WTC11 (cell line): ENCODE measurements around the gene STAT6. TPM values are rescaled to one million over a fixed set of nuclear protein-coding genes. Genes with fewer than 3 reads are reported as not detected.

Experiments
- ATAC-seq: fragments of 200-7000 bp; cut with Tn5 transposase; 2 replicates; pipeline ENCODE4 v1.10.0; 2021; ENCODE audit warnings: mild to moderate bottlenecking, moderate library complexity
- CTCF ChIA-PET: fragments of 300-600 bp; sonication (Branson Sonifier 250); formaldehyde crosslinking; loops from one replicate; lab custom pipeline; 2021; ENCODE audit warnings: antibody characterized with exemption; lab: Charles Lee
- POLR2A ChIA-PET: fragments of 350-600 bp; sonication (Branson Sonifier 250); formaldehyde crosslinking; loops from one replicate; lab custom pipeline; 2021; ENCODE audit warnings: antibody characterized with exemption; lab: Charles Lee
- DNase-seq: peaks from one replicate; pipeline ENCODE4 v3.0.0; 2021; ENCODE audit warnings: low spot score
- H3K27ac Mint-ChIP-seq: 2 replicates; pipeline ENCODE4 v1.8.0; 2021; ENCODE audit warnings: mixed read lengths
- H3K27me3 Mint-ChIP-seq: 2 replicates; pipeline ENCODE4 v1.8.0; 2021; ENCODE audit warnings: low read depth, mild to moderate bottlenecking, moderate library complexity, mixed read lengths
- H3K36me3 Mint-ChIP-seq: 2 replicates; pipeline ENCODE4 v1.8.0; 2021; ENCODE audit warnings: mixed read lengths
- H3K4me1 Mint-ChIP-seq: 2 replicates; pipeline ENCODE4 v1.8.0; 2022; ENCODE audit warnings: mixed read lengths
- H3K4me3 Mint-ChIP-seq: 2 replicates; pipeline ENCODE4 v1.8.0; 2021; ENCODE audit warnings: mild to moderate bottlenecking, moderate library complexity, mixed read lengths
- H3K9me3 Mint-ChIP-seq: 2 replicates; pipeline ENCODE4 v1.8.0; 2021; ENCODE audit warnings: mixed read lengths
- E2F5 ChIP-seq: sonication (generic); formaldehyde crosslinking; IDR thresholded peaks from 2 replicates; pipeline ENCODE4 v1.8.1; 2022; ENCODE audit warnings: mild to moderate bottlenecking, moderate library complexity, missing genetic modification reagents
- ELF4 ChIP-seq: sonication (generic); formaldehyde crosslinking; IDR thresholded peaks from 2 replicates; pipeline ENCODE4 v1.8.1; 2022; ENCODE audit warnings: low read depth, mild to moderate bottlenecking, moderate library complexity, missing genetic modification reagents
- ESRRA ChIP-seq: sonication (generic); formaldehyde crosslinking; IDR thresholded peaks from 2 replicates; pipeline ENCODE4 v1.8.1; 2022; ENCODE audit warnings: mild to moderate bottlenecking, missing genetic modification reagents, borderline replicate concordance
- FOXP1 ChIP-seq: sonication (generic); formaldehyde crosslinking; IDR thresholded peaks from 2 replicates; pipeline ENCODE4 v1.8.0; 2022; ENCODE audit warnings: missing genetic modification reagents, mild to moderate bottlenecking, moderate library complexity, borderline replicate concordance
- NR3C1 ChIP-seq: sonication (generic); formaldehyde crosslinking; conservative IDR thresholded peaks from 2 replicates; pipeline ENCODE4 v1.8.1; 2023; ENCODE audit warnings: low read depth, mild to moderate bottlenecking, missing genetic modification reagents
- ZBTB21 ChIP-seq: sonication (generic); formaldehyde crosslinking; IDR thresholded peaks from 2 replicates; pipeline ENCODE4 v1.8.1; 2023; ENCODE audit warnings: mild to moderate bottlenecking, missing genetic modification reagents, borderline replicate concordance
- ZNF423 ChIP-seq: fragments of 250-450 bp; sonication (Bioruptor Pico); IDR thresholded peaks from 2 replicates; pipeline ENCODE4 v2.1.2; 2022; ENCODE audit warnings: mild to moderate bottlenecking, moderate library complexity
- ZNF425 ChIP-seq: fragments of 250-450 bp; sonication (Bioruptor Pico); conservative IDR thresholded peaks from 2 replicates; pipeline ENCODE4 v1.9.0; 2021; ENCODE audit warnings: mild to moderate bottlenecking
- ZNF671 ChIP-seq: fragments of 250-450 bp; sonication (Bioruptor Pico); IDR thresholded peaks from 2 replicates; pipeline ENCODE4 v1.8.0; 2021; ENCODE audit warnings: mild to moderate bottlenecking
- ZSCAN18 ChIP-seq: fragments of 250-450 bp; sonication (Bioruptor Pico); IDR thresholded peaks from 2 replicates; pipeline ENCODE4 v2.1.2; 2022; ENCODE audit warnings: mild to moderate bottlenecking, moderate library complexity
- total RNA-seq: library from RNA; stranded (reverse); gene quantifications from 3 replicates; pipeline ENCODE4 v1.2.3, GENCODE V29; 2021
- TF ChIP-seq, protein P1 (sequence below): sonication (generic); formaldehyde crosslinking; IDR thresholded peaks from 2 replicates; pipeline ENCODE4 v1.8.1; 2023; ENCODE audit warnings: mild to moderate bottlenecking, missing genetic modification reagents, moderate library complexity
- TF ChIP-seq, protein P2 (sequence below): sonication (generic); formaldehyde crosslinking; IDR thresholded peaks from 2 replicates; pipeline ENCODE4 v1.8.0; 2023; ENCODE audit warnings: missing genetic modification reagents, mild to moderate bottlenecking, borderline replicate concordance

Gene STAT6
- total RNA-seq, 1 experiment from 2014 or later = 47.0 TPM

- TF ChIP-seq ESRRA (CRISPR knock-in tag) = no peak
- no peak for TF ChIP-seq ZBTB21 (CRISPR knock-in tag)
Measured at GRCh38 chr12:57154804-57155434, 43.8 kb upstream of the STAT6 start (continued).

- Mint-ChIP-seq H3K27me3 (no peaks in the 10 kb centered on the region), H3K9me3 (no peaks in the 10 kb centered on the region), H3K27ac (no peak overlapping the region), H3K4me1 (peaks cover 4% of the 10 kb centered on the region; the same call in 1 of the 2 replicates), H3K4me3 (no peak overlapping the region), H3K36me3 (peaks cover 54% of the 10 kb centered on the region)
- TF ChIP-seq FOXP1 (CRISPR knock-in tag) (no peak), ZNF423 (CRISPR knock-in tag) (no peak), ZSCAN18 (CRISPR knock-in tag) (no peak), NR3C1 (CRISPR knock-in tag) (no peak), ZNF671 (no peak), E2F5 (CRISPR knock-in tag) (no peak), ZNF425 (CRISPR knock-in tag) (no peak), ELF4 (CRISPR knock-in tag) (no peak)
- TF ChIP-seq, protein P1, sequence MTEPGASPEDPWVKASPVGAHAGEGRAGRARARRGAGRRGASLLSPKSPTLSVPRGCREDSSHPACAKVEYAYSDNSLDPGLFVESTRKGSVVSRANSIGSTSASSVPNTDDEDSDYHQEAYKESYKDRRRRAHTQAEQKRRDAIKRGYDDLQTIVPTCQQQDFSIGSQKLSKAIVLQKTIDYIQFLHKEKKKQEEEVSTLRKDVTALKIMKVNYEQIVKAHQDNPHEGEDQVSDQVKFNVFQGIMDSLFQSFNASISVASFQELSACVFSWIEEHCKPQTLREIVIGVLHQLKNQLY (CRISPR knock-in tag) = no peak
- TF ChIP-seq, protein P2, sequence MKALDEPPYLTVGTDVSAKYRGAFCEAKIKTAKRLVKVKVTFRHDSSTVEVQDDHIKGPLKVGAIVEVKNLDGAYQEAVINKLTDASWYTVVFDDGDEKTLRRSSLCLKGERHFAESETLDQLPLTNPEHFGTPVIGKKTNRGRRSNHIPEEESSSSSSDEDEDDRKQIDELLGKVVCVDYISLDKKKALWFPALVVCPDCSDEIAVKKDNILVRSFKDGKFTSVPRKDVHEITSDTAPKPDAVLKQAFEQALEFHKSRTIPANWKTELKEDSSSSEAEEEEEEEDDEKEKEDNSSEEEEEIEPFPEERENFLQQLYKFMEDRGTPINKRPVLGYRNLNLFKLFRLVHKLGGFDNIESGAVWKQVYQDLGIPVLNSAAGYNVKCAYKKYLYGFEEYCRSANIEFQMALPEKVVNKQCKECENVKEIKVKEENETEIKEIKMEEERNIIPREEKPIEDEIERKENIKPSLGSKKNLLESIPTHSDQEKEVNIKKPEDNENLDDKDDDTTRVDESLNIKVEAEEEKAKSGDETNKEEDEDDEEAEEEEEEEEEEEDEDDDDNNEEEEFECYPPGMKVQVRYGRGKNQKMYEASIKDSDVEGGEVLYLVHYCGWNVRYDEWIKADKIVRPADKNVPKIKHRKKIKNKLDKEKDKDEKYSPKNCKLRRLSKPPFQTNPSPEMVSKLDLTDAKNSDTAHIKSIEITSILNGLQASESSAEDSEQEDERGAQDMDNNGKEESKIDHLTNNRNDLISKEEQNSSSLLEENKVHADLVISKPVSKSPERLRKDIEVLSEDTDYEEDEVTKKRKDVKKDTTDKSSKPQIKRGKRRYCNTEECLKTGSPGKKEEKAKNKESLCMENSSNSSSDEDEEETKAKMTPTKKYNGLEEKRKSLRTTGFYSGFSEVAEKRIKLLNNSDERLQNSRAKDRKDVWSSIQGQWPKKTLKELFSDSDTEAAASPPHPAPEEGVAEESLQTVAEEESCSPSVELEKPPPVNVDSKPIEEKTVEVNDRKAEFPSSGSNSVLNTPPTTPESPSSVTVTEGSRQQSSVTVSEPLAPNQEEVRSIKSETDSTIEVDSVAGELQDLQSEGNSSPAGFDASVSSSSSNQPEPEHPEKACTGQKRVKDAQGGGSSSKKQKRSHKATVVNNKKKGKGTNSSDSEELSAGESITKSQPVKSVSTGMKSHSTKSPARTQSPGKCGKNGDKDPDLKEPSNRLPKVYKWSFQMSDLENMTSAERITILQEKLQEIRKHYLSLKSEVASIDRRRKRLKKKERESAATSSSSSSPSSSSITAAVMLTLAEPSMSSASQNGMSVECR (CRISPR knock-in tag) = no peak
- ChIA-PET CTCF (interaction anchor here (1.7 kb wide), 1 partner anchor 22 kb away, joined by 7 read pairs; no protein-coding TSS in a partner anchor), POLR2A (interaction anchor here (0.6 kb wide), 1 partner anchor 31 kb away, joined by 3 read pairs; no protein-coding TSS in a partner anchor)
- DNase-seq (no peak), ATAC-seq (no peak)
Measured at GRCh38 chr12:57154076-57154475, 42.9 kb upstream of the STAT6 start.
